GM21619 (cell line): ENCODE data around the gene ATXN3.

Experiments
- ATAC-seq: cut with Tn5 transposase; IDR thresholded peaks from one replicate; pipeline ENCODE4 v1.9.1; 2021; ENCODE audit not compliant: unreplicated experiment

The ATXN3 gene

DNA sequence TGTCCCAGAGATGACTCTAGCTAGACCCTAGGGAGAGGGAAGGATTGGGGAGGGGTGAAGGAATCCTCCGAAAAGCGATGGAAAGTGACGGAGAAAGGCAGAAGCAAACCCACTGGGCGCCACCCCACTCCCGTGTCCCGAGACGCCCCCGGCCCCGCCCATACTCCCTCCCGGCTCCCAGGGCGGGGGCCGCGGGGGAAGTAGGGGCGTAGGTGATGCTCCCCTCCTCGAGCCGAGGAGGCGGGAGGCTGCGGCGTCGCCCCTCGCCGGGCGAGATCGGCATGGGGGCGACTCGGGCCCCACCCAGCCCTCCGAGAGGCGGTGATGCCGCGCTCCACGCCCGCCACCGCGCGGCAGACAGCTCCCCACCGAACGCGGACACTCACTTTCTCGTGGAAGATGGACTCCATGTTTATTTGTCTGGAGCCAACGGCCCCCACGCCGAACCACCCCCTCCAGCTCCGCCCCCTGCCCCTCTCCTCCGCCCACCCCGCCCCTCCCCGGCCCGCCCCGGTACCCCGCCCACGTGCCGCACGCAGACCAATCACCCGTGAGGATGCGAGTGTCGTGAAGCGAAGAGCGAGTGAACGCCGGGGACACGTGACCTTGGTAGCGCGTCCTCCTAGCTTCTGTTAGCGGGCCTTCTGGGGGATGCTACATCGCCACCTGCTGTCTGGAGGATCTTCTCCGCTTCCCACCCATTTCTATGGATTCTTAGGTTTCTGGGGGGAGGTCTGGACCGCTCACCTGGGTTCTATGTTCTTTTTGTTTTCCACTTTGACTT, at the start of gene ATXN3:
Gene ATXN3 (minus strand): TSS at position 440 of the 784 bp plus-strand sequence. CDS start 30 bp downstream, at position 410.
- ATAC-seq, result peak; percentile 87

DNA sequence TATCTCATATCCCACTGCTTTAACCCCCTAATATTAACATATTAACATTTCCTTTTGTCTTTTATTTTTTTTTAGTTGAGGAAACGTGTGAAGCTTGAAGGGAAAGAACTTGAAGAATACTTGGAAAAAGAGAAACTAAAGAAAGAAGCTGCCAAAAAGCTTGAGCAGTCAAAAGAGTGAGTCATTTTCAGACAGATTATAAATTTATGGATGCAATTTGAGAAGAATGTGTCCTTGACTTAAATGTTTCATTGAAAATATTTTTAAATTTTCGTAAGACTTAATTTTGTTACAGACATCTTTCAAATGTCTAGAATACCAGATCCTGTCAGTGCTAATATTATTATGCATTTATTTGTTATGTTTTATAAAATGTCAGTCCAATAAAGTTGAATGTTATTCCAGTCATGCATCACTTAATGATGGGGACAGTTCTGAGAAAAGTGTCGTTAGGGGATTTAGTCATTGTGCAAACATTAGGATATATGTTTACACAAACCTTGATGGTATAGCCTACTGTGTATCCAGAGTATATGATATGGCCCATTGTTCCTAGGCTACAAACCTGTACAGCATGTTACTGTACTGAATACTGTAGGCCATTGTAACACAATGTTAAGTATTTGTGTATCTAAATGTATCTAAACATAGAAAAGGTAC, 48.0 kb upstream of the ATXN3 start:
- no peak for ATAC-seq

DNA sequence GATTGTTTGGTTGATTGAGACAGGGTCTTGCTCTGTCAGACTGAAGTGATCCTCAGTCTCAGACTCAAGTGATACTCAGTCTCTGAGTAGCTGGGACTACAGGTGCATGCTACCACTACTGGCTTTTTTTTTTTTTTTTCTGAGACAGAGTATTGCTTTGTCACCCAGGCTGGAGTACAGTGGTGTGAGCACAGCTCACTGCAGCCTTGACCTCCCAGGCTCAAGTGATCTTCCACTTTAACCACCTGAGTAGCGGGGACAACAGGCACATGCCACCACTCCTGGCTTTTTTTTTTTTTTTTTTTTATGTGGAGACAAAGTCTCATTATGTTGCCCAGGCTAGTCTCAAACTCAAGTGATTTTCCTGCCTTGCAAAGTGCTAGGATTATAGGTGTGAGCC, 47.2 kb upstream of the ATXN3 start:
- no peak for ATAC-seq

DNA sequence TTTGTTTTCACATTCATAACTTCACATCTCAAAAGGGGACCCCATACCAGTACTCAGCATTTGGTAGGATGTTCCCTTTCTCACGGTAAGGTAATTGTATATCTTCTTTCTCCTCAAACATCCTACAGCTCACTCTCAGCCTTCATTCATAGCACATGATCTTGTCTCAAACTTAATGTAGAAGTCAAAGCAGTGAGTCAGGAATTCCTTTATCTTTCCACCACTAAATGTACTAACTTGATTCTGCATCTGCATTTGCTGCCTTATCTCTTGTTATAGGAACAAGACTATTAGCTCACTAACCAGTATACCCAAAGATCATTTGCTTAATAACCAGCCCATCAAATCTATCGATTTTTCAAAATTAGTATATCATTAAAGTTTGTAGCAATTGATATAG, 38.3 kb upstream of the ATXN3 start:
- ATAC-seq, result no peak

DNA sequence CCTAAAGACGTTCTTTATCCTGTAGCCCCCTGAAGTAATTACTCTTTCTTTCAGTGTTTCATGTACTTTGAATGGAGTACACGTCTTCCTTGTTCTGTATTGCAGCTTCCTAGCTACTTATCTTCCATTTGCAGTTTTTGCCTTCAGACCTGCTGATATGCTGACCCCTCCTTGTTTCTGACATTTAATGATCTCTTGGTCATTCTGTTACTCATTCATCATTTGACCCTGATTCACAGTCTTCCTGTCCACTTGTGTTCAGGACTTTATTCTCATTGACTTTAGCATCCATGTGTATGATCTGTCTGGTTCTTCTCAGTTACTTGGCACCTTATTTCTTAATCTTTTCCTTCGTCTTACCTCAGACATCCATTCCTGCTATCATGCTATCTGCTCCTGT, 37.6 kb upstream of the ATXN3 start:
- no peak for ATAC-seq

DNA sequence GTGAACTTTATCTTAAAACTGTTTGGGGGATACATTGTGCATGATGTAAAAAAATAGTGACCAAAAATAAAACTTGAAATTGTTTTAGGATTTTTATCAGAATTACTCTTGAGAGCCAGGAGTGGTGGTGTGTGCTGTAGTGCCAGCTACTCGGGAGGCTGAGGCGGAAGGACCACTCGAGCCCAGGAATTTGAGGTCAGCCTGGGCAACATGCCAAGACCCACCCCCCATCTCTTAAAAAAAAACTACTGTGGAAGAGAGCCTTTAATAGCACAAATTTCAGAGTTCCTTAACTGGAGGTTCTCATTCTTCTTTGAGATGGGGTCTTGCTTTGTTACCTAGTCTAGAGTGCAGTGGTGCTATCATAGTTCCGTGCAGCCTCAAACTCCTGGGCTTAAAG, 36.9 kb upstream of the ATXN3 start:
- no peak for ATAC-seq

DNA sequence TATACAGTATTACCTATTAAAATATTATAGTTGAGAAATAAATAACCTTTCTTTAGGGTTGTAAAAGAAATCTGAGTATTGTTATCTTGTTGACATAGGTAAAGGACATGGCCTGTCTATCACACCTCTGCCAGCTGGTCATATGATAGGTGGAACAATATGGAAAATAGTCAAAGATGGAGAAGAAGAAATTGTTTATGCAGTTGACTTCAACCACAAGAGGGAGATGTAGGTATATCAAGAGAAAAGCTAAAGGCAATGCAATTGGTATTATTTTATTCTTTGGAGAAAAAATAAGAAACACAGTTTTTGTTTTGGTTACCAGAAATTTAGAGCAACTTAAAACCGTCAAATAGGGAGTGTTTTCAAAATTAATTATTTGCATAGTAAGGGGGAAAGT, 28.9 kb upstream of the ATXN3 start:
- no peak for ATAC-seq

DNA sequence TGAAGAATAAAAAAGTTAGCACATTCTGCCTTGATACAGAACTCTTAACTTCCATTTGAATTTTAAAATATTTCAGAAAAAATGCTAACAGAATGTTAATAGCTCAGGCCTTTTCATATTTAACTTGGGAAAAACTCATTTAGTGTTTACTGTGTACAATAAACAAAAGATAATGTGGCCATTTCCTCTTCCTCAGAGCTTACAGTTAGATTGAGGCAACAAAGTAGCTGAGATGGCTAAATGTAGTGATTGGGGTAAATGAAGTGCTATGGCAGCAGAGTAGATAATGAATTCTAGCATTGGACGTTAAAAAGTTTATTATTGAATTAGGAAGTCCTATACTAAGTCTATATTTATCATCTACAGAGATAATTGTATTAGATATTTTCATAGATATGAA, 28.1 kb upstream of the ATXN3 start:
- ATAC-seq, result no peak

DNA sequence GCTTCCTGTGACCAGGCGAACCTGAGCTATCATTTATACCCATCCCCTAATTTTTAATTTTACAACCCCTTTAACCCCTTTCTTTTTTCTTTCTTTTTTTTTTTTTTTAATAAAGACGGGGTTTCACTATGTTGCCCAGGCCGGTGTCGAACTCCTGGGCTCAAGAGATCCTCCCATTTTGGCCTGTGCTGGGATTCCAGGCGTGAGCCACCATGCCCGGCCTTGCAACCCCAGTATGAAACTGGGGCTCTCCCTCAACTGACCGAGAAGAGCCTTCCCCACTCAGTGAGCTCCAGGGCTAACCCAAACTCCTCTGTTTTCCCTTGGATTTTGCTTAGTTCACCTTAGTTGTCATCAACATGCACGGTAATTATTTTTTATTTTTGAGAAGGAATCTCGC, 16.4 kb upstream of the ATXN3 start:
- no peak for ATAC-seq

DNA sequence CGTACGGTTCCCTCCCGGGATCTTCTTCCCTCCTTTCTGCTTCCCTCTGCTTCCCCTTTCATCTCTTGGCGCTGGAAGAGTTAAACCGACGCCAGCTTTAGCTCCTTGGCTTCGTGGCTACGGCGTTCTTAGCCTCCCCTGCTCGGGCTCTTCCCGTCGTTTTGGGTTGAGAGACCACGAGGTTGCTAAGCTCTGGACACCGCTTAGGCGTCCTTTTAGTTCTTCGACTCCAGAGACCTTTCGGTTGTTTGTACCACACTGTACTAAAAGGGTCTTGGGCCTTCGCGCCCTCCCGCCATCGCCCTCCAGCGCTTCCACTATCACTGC, 15.9 kb upstream of the ATXN3 start:
- ATAC-seq, result no peak

DNA sequence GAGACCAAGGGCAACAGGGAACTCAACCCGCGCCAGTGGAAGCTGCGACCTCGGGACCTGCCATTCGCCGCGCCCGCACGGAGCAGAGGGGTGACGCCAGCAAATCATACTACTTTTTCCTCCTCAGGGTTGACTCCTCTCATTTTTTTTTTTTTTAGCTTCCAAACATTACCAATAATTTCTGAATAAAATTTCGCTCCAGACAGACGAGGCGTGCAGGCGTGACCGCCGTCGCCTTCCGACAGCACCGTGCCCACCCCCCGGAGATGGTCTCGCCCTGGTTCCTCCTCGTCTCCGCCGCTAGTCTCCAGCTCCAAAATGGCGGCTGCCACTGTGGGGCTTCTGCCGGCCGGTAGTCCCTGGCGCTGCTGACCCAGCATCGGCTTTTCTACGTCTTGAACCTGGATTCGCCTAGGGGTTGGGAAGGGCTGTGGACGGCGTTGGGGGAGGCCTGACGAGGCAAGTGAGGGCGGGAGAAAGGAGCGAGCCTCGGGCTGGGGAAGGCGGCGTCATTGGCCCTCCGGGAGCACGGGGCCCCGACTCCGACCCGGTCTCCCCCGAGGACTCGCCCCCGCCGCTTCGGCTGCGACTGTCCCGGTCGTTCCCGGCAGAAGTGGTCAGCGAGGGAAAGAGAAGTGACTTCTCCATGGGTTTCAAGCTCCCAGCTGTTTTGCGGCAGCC, 15.4 kb upstream of the ATXN3 start, which contains the start of the genes CPSF2 and NDUFB1:
Gene CPSF2 (plus strand): TSS at position 300 of the 681 bp plus-strand sequence. CDS start 9,016 bp downstream, outside the sequence.
Gene NDUFB1 (minus strand): TSS at position 37 of the 681 bp plus-strand sequence. CDS start 4,069 bp downstream, outside the sequence.
- ATAC-seq, result peak; percentile 89

DNA sequence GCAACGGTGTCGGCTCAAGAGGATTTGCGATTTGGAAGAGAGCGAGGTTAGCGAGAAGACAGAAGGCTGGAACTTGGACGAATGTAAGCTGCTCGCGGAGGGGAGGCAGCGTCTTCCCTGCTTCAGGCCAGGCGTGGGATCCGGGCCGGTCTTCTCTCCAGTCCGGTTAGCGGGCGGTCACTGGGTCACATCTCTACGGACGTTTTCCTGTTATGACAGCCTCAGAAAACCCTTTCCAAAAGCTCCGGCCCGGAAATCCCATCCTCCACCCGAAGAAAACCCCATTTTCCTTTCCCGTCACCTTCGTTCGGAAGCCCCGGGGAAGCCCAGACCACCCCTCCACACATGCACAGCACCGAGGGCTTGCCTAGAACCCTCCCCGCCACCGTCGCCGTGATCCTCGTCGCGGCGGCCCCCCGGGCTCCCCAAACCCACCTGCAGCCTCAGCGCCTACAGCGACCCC, 14.9 kb upstream of the ATXN3 start:
- peak; percentile 25 for ATAC-seq

DNA sequence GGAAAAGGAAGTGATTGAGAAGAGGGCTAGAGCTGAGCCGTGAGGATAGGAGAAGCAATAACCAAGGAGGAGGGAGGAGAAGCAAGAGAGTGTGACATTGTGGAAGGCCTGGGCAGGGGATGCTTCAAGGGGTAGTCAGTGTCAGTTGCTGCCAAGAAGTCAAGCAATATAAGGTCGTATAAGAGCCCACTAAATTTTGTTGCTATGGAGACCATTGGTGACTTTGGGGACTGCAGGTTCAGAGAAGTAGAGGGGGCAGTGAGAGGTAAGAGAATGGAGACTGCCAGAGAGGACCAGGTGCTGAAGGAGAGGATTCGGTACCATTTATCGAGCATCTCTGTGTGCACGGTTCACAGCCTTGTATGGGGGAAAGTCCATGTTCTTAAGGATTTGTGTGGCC, 3.1 kb upstream of the ATXN3 start:
- no peak for ATAC-seq

DNA sequence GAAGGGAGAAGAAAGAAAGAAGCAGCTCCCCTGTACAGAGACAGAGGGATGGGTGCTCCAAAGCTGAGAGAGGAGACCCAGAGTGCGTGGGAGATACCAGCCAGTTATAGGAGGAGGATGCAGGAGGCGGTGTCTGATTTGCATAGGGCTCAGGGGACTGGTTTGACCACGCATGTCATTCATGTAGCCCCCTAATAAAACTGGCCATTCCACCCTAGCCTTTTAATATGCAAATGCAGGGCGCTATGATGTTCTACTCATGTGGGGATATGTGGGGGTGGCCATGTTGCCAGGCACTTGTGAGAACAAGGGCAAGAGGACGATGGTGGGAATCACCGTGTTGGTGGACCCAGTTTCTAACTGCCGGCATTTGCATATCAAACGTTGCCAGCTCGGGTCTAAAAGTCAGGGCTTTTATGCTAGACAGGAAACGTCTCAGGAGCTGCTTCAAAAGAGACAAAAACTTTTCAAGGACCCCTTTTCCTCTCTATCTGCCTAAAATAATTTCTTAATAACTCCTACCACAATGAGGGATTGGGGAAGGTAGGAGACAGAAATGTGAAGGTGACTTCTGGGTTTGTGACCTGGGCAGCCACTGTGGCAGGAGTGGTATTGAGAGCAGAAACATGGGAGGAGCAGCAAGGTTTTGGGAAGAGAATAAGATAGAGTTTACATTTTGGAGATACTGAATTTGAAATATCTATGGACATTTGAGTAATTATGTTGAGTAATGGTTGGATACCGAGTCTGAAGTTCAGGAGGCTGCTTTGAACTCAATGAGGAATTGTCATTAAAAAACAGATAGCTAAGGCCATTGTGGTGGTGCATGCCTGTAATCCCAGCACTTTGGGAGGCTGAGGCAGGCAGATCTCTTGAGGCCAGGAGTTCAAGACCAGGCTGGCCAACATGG, 2.2 kb upstream of the ATXN3 start:
- no peak for ATAC-seq

DNA sequence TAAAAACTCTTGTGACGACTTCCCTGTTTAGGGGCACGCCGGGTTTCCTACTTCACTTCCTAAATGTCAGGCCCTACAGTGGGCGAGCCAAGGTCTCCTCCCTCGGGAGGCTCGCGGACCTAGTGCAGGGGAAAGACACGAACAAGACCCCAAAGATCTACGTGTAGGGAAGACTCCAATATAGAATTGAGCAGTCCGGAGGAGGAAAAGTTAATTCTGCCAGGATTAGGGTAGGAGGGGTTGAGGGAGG, 564 bp downstream of the ATXN3 start:
- ATAC-seq, result peak; percentile 17

DNA sequence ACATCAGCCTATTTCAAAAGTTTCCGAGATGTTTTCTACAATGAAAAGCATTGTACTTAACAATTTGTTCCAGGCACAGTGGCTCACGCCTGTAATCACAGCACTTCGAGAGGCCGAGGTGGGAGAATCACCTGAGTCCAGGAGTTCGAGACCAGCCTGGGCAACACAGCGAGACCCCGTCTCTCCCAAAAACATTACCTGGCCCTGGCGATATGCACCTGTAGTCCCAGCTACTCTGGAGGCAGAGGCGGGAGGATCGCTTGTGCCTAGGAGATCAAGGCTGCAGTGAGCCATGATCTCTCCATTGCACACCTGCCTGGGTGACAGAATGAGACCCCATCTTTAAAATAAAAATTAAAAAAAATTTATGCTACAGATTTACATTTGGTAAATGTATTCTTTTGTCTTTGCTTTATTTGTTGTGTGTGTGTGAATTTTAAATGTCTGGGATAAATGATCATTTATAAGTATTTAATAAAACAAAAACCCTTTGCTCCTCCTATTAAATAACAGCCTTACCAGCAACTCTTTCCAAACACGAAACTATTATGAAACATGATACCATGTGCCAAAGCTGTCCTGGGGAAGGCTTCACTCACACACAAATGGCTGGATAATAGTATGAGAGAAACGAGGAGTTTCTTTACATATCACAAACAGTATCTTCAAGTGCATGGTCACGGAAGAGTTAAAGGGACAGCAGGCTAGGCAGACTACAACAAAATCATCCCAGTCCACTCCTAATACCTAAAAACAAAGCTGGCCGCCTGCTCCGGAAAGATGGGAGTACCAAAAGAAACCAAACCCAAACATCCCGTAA, 1.1 kb downstream of the ATXN3 start:
- no peak for ATAC-seq

DNA sequence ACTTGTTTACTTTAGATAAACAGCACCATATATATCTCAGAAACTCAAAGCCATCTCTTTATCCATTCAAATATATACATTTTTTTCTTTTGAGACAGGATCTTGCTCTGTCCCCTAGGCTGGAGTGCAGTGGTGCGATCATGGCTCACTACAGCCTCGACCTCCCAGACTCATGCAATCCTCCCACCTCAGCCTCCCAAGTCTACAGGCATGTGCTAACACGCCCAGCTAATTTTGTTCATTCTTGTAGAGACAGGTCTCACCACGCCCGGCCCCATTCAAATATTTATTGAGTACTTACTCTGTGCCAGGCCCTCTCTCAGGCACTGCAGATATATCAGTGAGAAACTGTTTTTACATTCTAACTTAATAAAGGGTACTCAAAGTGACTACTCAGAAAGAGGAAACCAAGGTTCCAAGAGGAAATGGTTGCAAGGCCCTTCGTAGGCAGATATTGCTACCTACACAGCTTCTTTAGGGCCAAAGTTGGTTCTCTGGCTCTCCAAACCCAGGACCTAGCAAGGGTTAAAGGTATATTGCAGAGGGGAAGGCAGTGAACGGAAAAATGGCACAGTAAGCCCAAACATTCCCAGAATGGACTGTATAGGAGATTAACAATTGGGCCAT, 2.9 kb downstream of the ATXN3 start:
- ATAC-seq, result no peak

DNA sequence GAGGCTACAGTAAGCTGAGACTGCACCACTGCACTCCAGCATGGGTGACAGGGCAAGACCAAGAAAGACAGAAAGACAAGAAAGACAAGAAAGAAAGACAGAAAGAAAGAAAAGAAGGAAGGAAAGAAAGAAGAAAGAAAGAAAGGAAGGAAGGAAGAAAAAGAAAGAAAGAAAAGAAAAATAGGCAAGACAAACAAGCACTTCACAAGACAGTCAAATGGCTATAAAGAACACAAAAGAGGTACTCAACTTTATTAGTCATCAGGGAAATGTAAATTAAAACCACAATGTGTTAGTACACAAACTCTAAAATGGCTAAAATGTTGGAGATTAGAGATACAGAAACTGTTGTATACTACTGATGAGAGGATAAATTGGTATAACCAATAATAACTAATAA, 6.6 kb downstream of the ATXN3 start:
- no peak for ATAC-seq

DNA sequence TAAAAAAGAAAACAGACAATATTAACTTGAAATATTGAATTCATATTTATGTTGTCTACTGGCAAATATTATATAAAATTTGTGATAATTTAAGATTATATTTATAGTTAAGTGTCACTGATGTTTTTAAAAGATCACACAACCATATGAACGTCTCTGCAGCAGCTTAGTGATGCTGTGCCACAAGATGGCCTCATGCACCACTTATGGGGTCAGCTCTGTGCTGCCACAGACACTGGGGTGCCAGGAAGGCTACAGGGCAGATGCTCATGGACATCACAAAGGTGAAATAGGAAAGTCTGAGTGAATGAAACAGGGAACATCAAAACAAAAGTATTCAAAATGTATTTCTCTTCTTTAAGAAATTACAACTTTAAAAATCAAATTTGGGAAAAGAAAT, 13.1 kb downstream of the ATXN3 start:
- ATAC-seq, result no peak

DNA sequence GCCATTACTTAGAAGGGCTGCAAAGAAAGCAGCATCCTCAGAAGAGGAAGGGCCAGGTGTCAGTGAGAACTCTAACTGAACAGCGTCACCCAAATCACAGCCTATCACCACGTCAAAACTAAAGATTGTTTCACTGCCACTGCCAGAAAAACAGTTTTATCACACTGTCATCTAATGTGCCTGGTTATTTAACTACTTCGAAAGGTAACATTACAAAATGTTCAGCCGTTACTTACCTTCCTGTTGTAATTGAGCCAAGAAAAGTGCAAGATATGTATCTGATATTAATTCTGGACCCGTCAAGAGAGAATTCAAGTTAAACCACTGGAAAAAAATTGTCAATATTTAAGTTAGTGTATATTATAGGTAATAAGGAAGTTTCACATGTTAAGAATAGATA, 17.9 kb downstream of the ATXN3 start:
- no peak for ATAC-seq
